GM21619 (cell line): ENCODE measurements around the gene FOXQ1.
"Not testable (repeated sequence)": the region's sequence is repeated elsewhere in the genome, so short reads cannot be mapped to it uniquely, and the experiment has no call there.

Experiments
- ATAC-seq: cut with Tn5 transposase; IDR thresholded peaks from one replicate; pipeline ENCODE4 v1.9.1; 2021; ENCODE audit not compliant: unreplicated experiment

FOXQ1 gene

DNA sequence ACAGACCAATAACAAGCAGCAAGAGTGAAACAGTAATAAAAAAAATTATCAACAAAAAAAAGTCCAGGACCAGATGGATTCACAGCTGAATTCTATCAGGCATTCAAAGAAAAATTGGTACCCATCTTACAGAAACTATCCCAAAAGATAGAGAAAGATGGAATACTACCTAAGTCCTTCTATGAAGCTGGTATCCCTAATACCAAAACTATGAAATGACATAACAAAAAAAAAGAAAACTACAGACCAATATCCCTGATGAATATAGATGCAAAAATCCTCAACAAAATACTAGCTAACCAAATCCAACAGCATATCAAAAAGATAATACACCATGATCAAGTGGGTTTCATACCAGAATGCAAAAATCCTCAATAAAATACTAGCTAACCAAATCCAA lies 43.2 kb downstream of the FOXQ1 start:
- not testable (repeated sequence) for ATAC-seq

DNA sequence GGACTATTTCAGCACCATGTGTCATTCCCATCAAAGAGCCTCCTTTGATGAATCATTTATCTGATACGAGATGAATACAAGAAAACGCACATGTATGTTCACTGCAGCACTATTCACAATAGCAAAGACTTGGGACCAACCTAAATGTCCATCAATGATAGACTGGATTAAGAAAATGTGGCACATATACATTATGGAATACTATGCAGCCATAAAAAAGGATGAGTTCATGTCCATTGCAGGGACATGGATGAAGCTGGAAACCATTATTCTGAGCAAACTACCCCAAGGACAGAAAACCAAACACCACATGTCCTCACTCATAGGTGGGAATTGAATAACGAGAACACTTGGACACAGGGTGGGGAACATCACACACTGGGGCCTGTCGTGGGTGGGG lies 49.8 kb downstream of the FOXQ1 start:
- not testable (repeated sequence) for ATAC-seq

DNA sequence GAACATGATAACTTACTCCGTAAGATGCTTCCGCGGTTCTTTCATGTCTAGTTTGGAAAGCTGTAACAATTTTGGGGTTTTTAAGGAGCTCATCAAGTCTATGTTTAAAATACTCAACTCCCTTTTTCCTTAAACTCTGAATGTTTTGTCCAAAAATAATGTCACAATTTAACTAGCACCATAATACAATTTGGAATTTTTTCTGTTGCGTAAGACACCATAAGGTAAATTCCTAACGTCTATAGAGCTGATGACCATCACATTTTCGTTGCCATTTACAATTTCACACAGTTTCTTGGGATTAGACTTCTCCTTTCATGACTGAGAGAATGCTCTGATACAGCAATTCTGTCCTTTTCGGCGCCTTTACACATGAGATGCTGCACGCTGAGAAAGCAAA lies 50.7 kb downstream of the FOXQ1 start:
- no peak for ATAC-seq

DNA sequence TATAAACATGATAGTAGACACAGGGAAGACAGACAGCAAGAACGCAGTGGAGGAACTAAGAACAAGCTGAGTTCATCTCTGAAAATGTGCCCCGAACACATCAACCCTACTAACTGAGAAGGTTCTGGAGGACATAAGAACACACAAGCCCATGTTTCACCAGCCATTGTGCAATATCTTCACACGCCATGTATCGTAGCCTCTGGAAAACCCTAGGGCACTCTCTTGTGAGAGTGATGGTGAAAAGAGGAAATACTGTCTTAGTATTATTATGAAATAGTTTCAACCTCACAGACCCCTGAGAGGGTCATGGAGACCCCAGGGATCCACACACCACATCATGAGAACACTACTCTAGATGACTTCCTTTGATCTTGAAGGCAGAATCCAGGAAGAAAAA lies 51.4 kb downstream of the FOXQ1 start:
- ATAC-seq, result no peak

DNA sequence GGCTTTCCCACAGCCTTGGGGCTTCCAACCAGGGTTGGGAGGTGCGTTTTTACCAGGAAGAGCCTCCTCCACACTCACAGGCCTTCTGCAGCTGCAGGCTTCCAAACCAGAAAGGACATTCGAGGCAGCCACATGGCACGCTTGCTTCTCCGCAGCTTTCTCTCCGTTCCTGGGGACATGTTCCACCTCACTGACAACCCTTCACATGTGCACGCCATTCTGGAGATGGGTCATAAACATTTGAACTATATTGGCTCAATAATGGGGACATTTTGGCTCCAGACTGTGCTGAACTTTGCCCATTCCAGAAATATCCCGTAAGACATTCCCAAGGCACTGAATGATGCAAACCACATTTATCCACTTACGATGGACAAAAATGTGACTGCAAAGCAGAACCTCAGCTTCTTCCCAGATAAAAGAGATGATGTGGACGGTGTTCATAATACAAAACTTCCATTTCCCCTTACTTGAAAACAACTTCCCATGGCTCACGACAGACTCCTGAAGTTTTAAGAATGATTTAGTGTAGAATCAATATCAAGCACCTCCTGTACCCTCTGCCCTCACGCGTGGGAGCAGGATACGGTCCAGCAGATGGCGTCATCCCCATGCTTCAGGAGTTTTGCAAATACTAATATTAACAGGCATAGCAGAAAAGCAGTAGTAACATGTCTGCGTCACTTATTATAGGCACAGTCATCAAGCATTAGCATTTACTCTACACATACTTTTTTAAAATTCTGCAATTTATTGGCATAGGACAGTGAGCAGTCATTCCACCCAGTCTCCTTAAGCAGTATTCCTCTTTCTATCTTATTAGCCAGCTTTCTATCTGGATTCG lies 52.1 kb downstream of the FOXQ1 start:
- ATAC-seq, result no peak
